H9 (cell line): ENCODE measurements around the gene BAIAP2. TPM values are rescaled to one million over a fixed set of nuclear protein-coding genes. Genes with fewer than 3 reads are reported as not detected.

Experiments
- DNase-seq: peaks from one replicate; pipeline ENCODE4 v3.0.0-alpha.2; 2017
- H2AFZ ChIP-seq: one replicate; pipeline ENCODE4 v1.6.1; 2013; ENCODE audit warnings: mild to moderate bottlenecking, low read length, control low read depth, moderate library complexity
- H2AK5ac ChIP-seq: 2 replicates; pipeline ENCODE4 v1.6.1; 2013; ENCODE audit warnings: low read length, control low read depth, mixed read lengths; ENCODE audit not compliant: insufficient read length
- H2BK120ac ChIP-seq: one replicate; pipeline ENCODE4 v1.6.1; 2013; ENCODE audit warnings: low read depth, mild to moderate bottlenecking, low read length, control low read depth, inconsistent platforms; ENCODE audit not compliant: poor library complexity, severe bottlenecking
- H2BK12ac ChIP-seq: 2 replicates; pipeline ENCODE4 v1.6.1; 2013; ENCODE audit warnings: low read length, control low read depth, mixed read lengths, low read depth; ENCODE audit not compliant: insufficient read length
- H2BK15ac ChIP-seq: 2 replicates; pipeline ENCODE4 v1.6.1; 2013; ENCODE audit warnings: low read depth, low read length, control low read depth
- H2BK20ac ChIP-seq: one replicate; pipeline ENCODE4 v1.6.1; 2013; ENCODE audit warnings: low read depth, mild to moderate bottlenecking, low read length, control low read depth, inconsistent platforms; ENCODE audit not compliant: poor library complexity, severe bottlenecking
- H2BK5ac ChIP-seq: 2 replicates; pipeline ENCODE4 v1.6.1; 2013; ENCODE audit warnings: low read length, control low read depth, mixed read lengths; ENCODE audit not compliant: insufficient read length
- H3K14ac ChIP-seq: 2 replicates; pipeline ENCODE4 v1.6.1; 2013; ENCODE audit warnings: low read length, control low read depth; ENCODE audit not compliant: insufficient read depth
- H3K18ac ChIP-seq: 2 replicates; pipeline ENCODE4 v1.6.1; 2013; ENCODE audit warnings: low read depth, mild to moderate bottlenecking, mixed read lengths, low read length, control low read depth; ENCODE audit not compliant: insufficient read length
- H3K23ac ChIP-seq: 2 replicates; pipeline ENCODE4 v1.6.1; 2013; ENCODE audit warnings: low read length, control low read depth, mixed read lengths, low read depth; ENCODE audit not compliant: insufficient read length
- H3K23me2 ChIP-seq: 2 replicates; pipeline ENCODE4 v1.6.1; 2013; ENCODE audit warnings: low read depth, mild to moderate bottlenecking, mixed read lengths, low read length, control low read depth; ENCODE audit not compliant: insufficient read length, poor library complexity, severe bottlenecking
- H3K27ac ChIP-seq: 2 replicates; pipeline ENCODE4 v1.5.1; 2013; ENCODE audit warnings: low read length, control low read depth, mixed read lengths, low read depth; ENCODE audit not compliant: insufficient read length
- H3K27me3 ChIP-seq: 2 replicates; pipeline ENCODE4 v1.6.1; 2013; ENCODE audit warnings: low read length, control low read depth, inconsistent platforms; ENCODE audit not compliant: insufficient read depth
- H3K4ac ChIP-seq: 2 replicates; pipeline ENCODE4 v1.6.1; 2013; ENCODE audit warnings: low read depth, mild to moderate bottlenecking, control low read depth, inconsistent platforms, low read length, moderate library complexity
- H3K4me1 ChIP-seq: 2 replicates; pipeline ENCODE4 v1.6.1; 2013; ENCODE audit warnings: low read length, control low read depth, inconsistent platforms; ENCODE audit not compliant: insufficient read depth
- H3K4me2 ChIP-seq: 2 replicates; pipeline ENCODE4 v1.6.1; 2013; ENCODE audit warnings: low read length, control low read depth, mixed read lengths; ENCODE audit not compliant: insufficient read length, insufficient read depth
- H3K56ac ChIP-seq: 2 replicates; pipeline ENCODE4 v1.6.1; 2013; ENCODE audit warnings: low read depth, mild to moderate bottlenecking, mixed read lengths, low read length, control low read depth; ENCODE audit not compliant: insufficient read length
- H3K79me1 ChIP-seq: 2 replicates; pipeline ENCODE4 v1.6.1; 2013; ENCODE audit warnings: low read depth, mild to moderate bottlenecking, moderate library complexity, low read length, control low read depth, inconsistent platforms; ENCODE audit not compliant: insufficient read depth, poor library complexity, severe bottlenecking
- H3K79me2 ChIP-seq: 2 replicates; pipeline ENCODE4 v1.6.1; 2013; ENCODE audit warnings: low read length, control low read depth, inconsistent platforms; ENCODE audit not compliant: insufficient read depth
- H3K9ac ChIP-seq: 2 replicates; pipeline ENCODE4 v1.6.1; 2013; ENCODE audit warnings: low read length, control low read depth, mixed read lengths; ENCODE audit not compliant: insufficient read length; ENCODE audit errors: extremely low read depth
- H3K9me3 ChIP-seq: one replicate; pipeline ENCODE4 v1.6.1; 2013; ENCODE audit warnings: low read depth, low read length, inconsistent platforms; ENCODE audit not compliant: control insufficient read depth
- H3T11ph ChIP-seq: one replicate; pipeline ENCODE4 v1.6.1; 2013; ENCODE audit warnings: mild to moderate bottlenecking, low read length, control low read depth, inconsistent platforms
- H4K20me1 ChIP-seq: one replicate; pipeline ENCODE4 v1.6.1; 2013; ENCODE audit not compliant: control insufficient read depth, insufficient read length, insufficient read depth
- H4K5ac ChIP-seq: 2 replicates; pipeline ENCODE4 v1.6.1; 2013; ENCODE audit warnings: low read depth, mild to moderate bottlenecking, mixed read lengths, low read length, control low read depth; ENCODE audit not compliant: insufficient read length
- H4K8ac ChIP-seq: replicated peaks from 2 replicates; pipeline ENCODE4 v1.6.1; 2013; ENCODE audit warnings: low read length, control low read depth, mixed read lengths, low read depth; ENCODE audit not compliant: insufficient read length
- H4K91ac ChIP-seq: 2 replicates; pipeline ENCODE4 v1.6.1; 2013; ENCODE audit warnings: low read depth, mild to moderate bottlenecking, moderate library complexity, mixed read lengths, low read length, control low read depth; ENCODE audit not compliant: insufficient read length
- H3K27ac Mint-ChIP-seq, 3 experiments: 2 replicates in 2 of 3; 3 replicates in 1 of 3; pipeline ENCODE4 v1.8.0; 2020 to 2021; ENCODE audit warnings: mixed read lengths in 3 of 3, mild to moderate bottlenecking in 1 of 3, moderate library complexity in 1 of 3
- H3K27me3 Mint-ChIP-seq: 2 replicates; pipeline ENCODE4 v1.8.0; 2021; ENCODE audit warnings: low read depth, mild to moderate bottlenecking, moderate library complexity, mixed read lengths
- H3K36me3 Mint-ChIP-seq, 3 experiments: 2 replicates in 2 of 3; 3 replicates in 1 of 3; pipeline ENCODE4 v1.8.0; 2020 to 2021; ENCODE audit warnings: low read depth in 3 of 3, mixed read lengths in 3 of 3; ENCODE audit not compliant: insufficient read depth in 1 of 3
- H3K4me1 Mint-ChIP-seq, 2 experiments: 2 replicates each; pipeline ENCODE4 v1.8.0; 2020; ENCODE audit warnings: mixed read lengths in 2 of 2
- H3K4me3 Mint-ChIP-seq, 2 experiments: 2 replicates in 1 of 2; 3 replicates in 1 of 2; pipeline ENCODE4 v1.8.0; 2020 to 2021; ENCODE audit warnings: mild to moderate bottlenecking in 2 of 2, mixed read lengths in 2 of 2, moderate library complexity in 1 of 2
- H3K9me3 Mint-ChIP-seq, 2 experiments: 2 replicates in 1 of 2; 3 replicates in 1 of 2; pipeline ENCODE4 v1.8.0; 2020; ENCODE audit warnings: mild to moderate bottlenecking in 2 of 2, mixed read lengths in 2 of 2, moderate library complexity in 1 of 2
- CTCF ChIP-seq: fragments of 200-600 bp; sonication (generic); conservative IDR thresholded peaks from 3 replicates; pipeline ENCODE4 v1.8.0; 2021; ENCODE audit warnings: antibody characterized with exemption, mild to moderate bottlenecking
- WGBS: extraction: QIAGEN DNeasy Blood & Tissue Kit; methylation state at CpG from one replicate; pipeline ENCODE4 v1.1.7; 2013; ENCODE audit warnings: missing lambda C conversion rate, low lambda C conversion rate, mixed read lengths; ENCODE audit not compliant: insufficient read length; ENCODE audit errors: extremely low coverage; 5-methylcytosine and 5-hydroxymethylcytosine counted together
- total RNA-seq: library from RNA; stranded (reverse); gene quantifications from 2 replicates; pipeline ENCODE4 v1.2.1, GENCODE V29; 2021

The BAIAP2 gene
- total RNA-seq, 1 experiment from 2014 or later, result 27.8 TPM

GRCh38 chr17:81139428-81139827 is 104.5 kb downstream of the BAIAP2 start:
- no peak overlapping the region for H3K56ac ChIP-seq
- no peak overlapping the region for H2AK5ac ChIP-seq
- no peaks in the 10 kb centered on the region for H3K79me2 ChIP-seq
- peaks cover 0 to 7% (median 0%) of the 10 kb centered on the region in 3 experiments; a peak in 4 of 7 replicates for H3K36me3 Mint-ChIP-seq
- no peaks in the 10 kb centered on the region for H3K27me3 ChIP-seq
- peaks cover 1% of the 10 kb centered on the region; the same call in 1 of the 2 replicates for H3K27me3 Mint-ChIP-seq
- H2BK120ac ChIP-seq, result no peak overlapping the region
- no peak overlapping the region for H4K5ac ChIP-seq
- H3K4ac ChIP-seq, result no peak overlapping the region
- TF ChIP-seq CTCF, result no peak
- no peak overlapping the region; the same call in 1 of the 2 replicates for H3K14ac ChIP-seq
- H3T11ph ChIP-seq, result no peak overlapping the region
- no peak overlapping the region for H2BK15ac ChIP-seq
- no peak overlapping the region for H2BK20ac ChIP-seq
- no peaks in the 10 kb centered on the region for H3K4me1 ChIP-seq
- H4K20me1 ChIP-seq, result no peaks in the 10 kb centered on the region
- H3K18ac ChIP-seq, result no peak overlapping the region
- no peaks in the 10 kb centered on the region for H3K23me2 ChIP-seq
- H3K9me3 ChIP-seq, result no peaks in the 10 kb centered on the region
- peak overlapping the region in 2 of 3 experiments; percentile 34 to 82; a peak in 3 of 7 replicates for H3K27ac Mint-ChIP-seq
- H4K91ac ChIP-seq, result no peak overlapping the region
- H2BK12ac ChIP-seq, result no peak overlapping the region
- H3K4me2 ChIP-seq, result no peak overlapping the region
- H4K8ac ChIP-seq, result no peak overlapping the region
- no peak overlapping the region for H2BK5ac ChIP-seq
- no CpG with 5 or more reads among the region's 8 CpGs for WGBS
- H2AFZ ChIP-seq, result no peak overlapping the region
- DNase-seq, result no peak
- H3K27ac ChIP-seq, result no peak overlapping the region
- H3K4me1 Mint-ChIP-seq, result peaks cover 2 to 10% of the 10 kb centered on the region in 2 experiments; a peak in 2 of 4 replicates
- no peak overlapping the region for H3K23ac ChIP-seq
- no peak overlapping the region for H3K4me3 Mint-ChIP-seq
- H3K9me3 Mint-ChIP-seq, result peaks cover 15 to 17% of the 10 kb centered on the region in 2 experiments
- no peaks in the 10 kb centered on the region for H3K79me1 ChIP-seq
- no peak overlapping the region for H3K9ac ChIP-seq
